GM23248 (cell line): ENCODE results near the gene TMEM169. TPM values are rescaled to one million over a fixed set of nuclear protein-coding genes. Genes with fewer than 3 reads are reported as not detected.
A peak's percentile ranks its signal among the peaks of the same experiment; 100 is the strongest.
"Not testable (repeated sequence)": the region's sequence is repeated elsewhere in the genome, so short reads cannot be mapped to it uniquely, and the experiment has no call there.

Experiments
- DNase-seq: peaks from one replicate; pipeline ENCODE4 v3.0.0-alpha.2; 2015
- H2AFZ ChIP-seq: fragments of 200-600 bp; sonication (generic); 2 replicates; pipeline ENCODE4 v1.6.1; 2016; ENCODE audit warnings: antibody characterized with exemption
- H3F3A ChIP-seq: fragments of 200-600 bp; sonication (generic); 2 replicates; pipeline ENCODE4 v1.6.1; 2016; ENCODE audit warnings: mild to moderate bottlenecking, antibody characterized with exemption, mixed run types; ENCODE audit not compliant: insufficient read depth
- H3K27ac ChIP-seq: fragments of 200-600 bp; sonication (generic); 2 replicates; pipeline ENCODE4 v1.5.1; 2016; ENCODE audit warnings: mild to moderate bottlenecking
- H3K27me3 ChIP-seq: fragments of 200-600 bp; sonication (generic); replicated peaks from 2 replicates; pipeline ENCODE4 v1.6.1; 2016; ENCODE audit warnings: mild to moderate bottlenecking; ENCODE audit not compliant: insufficient read depth
- H3K36me3 ChIP-seq: fragments of 200-600 bp; sonication (generic); 2 replicates; pipeline ENCODE4 v1.6.1; 2016; ENCODE audit warnings: low read depth, mild to moderate bottlenecking
- H3K4me1 ChIP-seq: fragments of 200-600 bp; sonication (generic); 2 replicates; pipeline ENCODE4 v1.6.1; 2016; ENCODE audit warnings: mild to moderate bottlenecking; ENCODE audit not compliant: insufficient read depth
- H3K4me2 ChIP-seq: fragments of 200-600 bp; sonication (generic); one replicate; pipeline ENCODE4 v1.6.1; 2016; ENCODE audit warnings: mild to moderate bottlenecking; ENCODE audit not compliant: unreplicated experiment
- H3K4me3 ChIP-seq: fragments of 200-600 bp; sonication (generic); 2 replicates; pipeline ENCODE4 v1.5.1; 2016; ENCODE audit warnings: mild to moderate bottlenecking
- H3K79me2 ChIP-seq: fragments of 200-600 bp; sonication (generic); 2 replicates; pipeline ENCODE4 v1.6.1; 2016; ENCODE audit warnings: mild to moderate bottlenecking; ENCODE audit not compliant: insufficient read depth
- H3K9ac ChIP-seq: fragments of 200-600 bp; sonication (generic); 2 replicates; pipeline ENCODE4 v1.6.1; 2016; ENCODE audit warnings: mild to moderate bottlenecking
- H3K9me2 ChIP-seq: fragments of 200-600 bp; sonication (generic); 2 replicates; pipeline ENCODE4 v1.6.1; 2016; ENCODE audit warnings: mixed run types, mild to moderate bottlenecking, moderate library complexity; ENCODE audit not compliant: insufficient read depth
- H3K9me3 ChIP-seq: fragments of 200-600 bp; sonication (generic); one replicate; pipeline ENCODE4 v1.6.1; 2017; ENCODE audit warnings: low read depth
- H4K20me1 ChIP-seq: fragments of 200-600 bp; sonication (generic); 2 replicates; pipeline ENCODE4 v1.6.0; 2016; ENCODE audit not compliant: insufficient read depth
- EZH2 ChIP-seq: fragments of 200-600 bp; sonication (generic); IDR thresholded peaks from 2 replicates; pipeline ENCODE4 v1.6.1; 2018; ENCODE audit warnings: antibody characterized with exemption, mild to moderate bottlenecking; ENCODE audit not compliant: insufficient read depth, poor library complexity, severe bottlenecking
- EZH2phosphoT487 ChIP-seq: fragments of 200-600 bp; sonication (generic); IDR thresholded peaks from 2 replicates; pipeline ENCODE4 v1.6.1; 2018; ENCODE audit warnings: antibody characterized with exemption, moderate library complexity, mild to moderate bottlenecking, low read depth; ENCODE audit not compliant: insufficient read depth
- WGBS, 2 experiments: methylation state at CpG; one replicate each; pipeline ENCODE4 v1.1.6; 2015 to 2017; ENCODE audit warnings: low lambda C conversion rate in 2 of 2, low coverage in 1 of 2; ENCODE audit errors: missing lambda C conversion rate in 2 of 2; 5-methylcytosine and 5-hydroxymethylcytosine counted together
- in situ Hi-C: fragments of 300-500 bp; cut with MboI; formaldehyde crosslinking; loops from 2 replicates; pipeline ENCODE4 v1.15.0; 2020
- polyA plus RNA-seq: library from polyadenylated mRNA; unstranded; fragments of >200 nt; fragmentation: Nextera tagmentation; extraction: Ambion mirVana; gene quantifications from 2 replicates; pipeline ENCODE4 v1.2.1, GENCODE V29; 2016
- total RNA-seq: library from RNA; depleted of rRNA; stranded (reverse); fragments of >200 nt; shearing (Covaris generic); gene quantifications from 2 replicates; pipeline ENCODE4 v1.2.3, GENCODE V29; 2014

The TMEM169 gene
- total and polyA plus RNA-seq, 2 experiments from 2014 or later = under 0.01 to 0.11 TPM

DNA sequence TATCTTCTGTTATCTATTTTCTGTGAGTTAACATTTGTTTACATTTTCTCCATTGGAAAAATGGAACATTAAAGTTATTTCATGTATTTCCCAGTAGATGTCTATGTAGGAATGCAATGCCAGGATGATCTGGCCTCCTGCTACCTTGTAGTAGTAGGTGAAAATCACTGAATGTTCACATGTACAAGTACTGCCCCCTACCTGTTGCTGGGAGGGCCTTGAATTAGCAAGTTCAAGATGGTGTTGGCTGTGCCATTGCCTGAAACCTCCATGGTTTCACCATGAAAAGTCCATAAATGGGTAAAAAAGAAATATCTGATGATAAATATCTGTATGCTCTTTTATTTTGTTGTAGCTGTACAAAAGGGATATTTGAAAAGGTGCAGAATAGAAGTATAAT is 58.2 kb downstream of the TMEM169 start:
- H3K79me2 ChIP-seq = peaks cover 69% of the 10 kb centered on the region
- H4K20me1 ChIP-seq = no peaks in the 10 kb centered on the region

DNA sequence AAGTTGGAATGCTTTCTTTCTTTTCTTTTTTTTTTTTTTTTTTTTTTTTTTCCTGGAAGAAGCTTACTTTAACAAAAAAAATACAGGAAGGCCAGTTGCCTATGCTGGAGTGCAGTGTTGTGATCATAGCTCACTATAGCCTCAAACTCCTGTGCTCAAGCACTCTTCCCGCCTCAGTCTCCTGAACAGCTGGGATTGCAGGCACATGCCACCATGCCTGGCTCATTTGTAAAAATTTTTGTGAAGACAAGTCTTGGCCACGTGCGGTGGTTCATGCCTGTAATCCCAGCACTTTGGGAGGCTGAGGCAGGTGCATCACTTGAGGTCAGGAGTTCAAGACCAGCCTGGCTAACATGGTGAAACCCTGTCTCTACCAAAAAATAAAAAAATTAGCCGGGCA is 59.8 kb downstream of the TMEM169 start:
- H3K79me2 ChIP-seq = peaks cover 70% of the 10 kb centered on the region

More for the DNA sequence above, 58.2 kb downstream of the TMEM169 start:
- in situ Hi-C loops = no loop called here
- no peak overlapping the region for H2AFZ ChIP-seq
- no peak for TF ChIP-seq EZH2
- no peak for TF ChIP-seq EZH2phosphoT487
- peaks cover 11% of the 10 kb centered on the region for H3K4me1 ChIP-seq
- peaks cover 28% of the 10 kb centered on the region for H3F3A ChIP-seq
- H3K27ac ChIP-seq = no peak overlapping the region
- H3K9me3 ChIP-seq = no peaks in the 10 kb centered on the region
- no peaks in the 10 kb centered on the region for H3K27me3 ChIP-seq
- H3K4me3 ChIP-seq = no peak overlapping the region
- DNase-seq = peak; percentile 26
- no peak overlapping the region for H3K4me2 ChIP-seq
- H3K9ac ChIP-seq = no peak overlapping the region
- H3K36me3 ChIP-seq = peaks cover 89% of the 10 kb centered on the region
- H3K9me2 ChIP-seq = no peaks in the 10 kb centered on the region

DNA sequence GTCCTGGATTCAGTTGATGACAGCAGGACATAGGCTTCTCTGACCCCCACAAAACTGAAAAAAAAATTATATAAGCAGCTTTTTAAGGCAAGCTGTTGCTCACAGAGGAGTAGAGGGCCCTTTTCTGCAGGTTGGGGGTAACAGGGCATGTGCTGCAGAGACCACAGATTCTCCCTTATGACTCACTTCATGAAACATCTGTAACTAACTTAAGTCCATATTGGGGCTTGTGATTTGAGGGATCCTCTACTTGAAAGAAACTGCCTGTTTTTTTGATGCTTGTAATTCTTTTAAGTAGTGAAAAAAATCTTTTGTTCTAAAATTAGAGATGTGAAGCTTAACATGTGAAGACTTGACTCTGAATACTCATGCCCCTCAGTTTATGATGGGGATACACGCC is 60.8 kb downstream of the TMEM169 start:
- Histone ChIP-seq H3K9ac (no peak overlapping the region), H4K20me1 (no peaks in the 10 kb centered on the region), H3K4me2 (no peak overlapping the region), H2AFZ (no peak overlapping the region), H3K79me2 (peaks cover 75% of the 10 kb centered on the region), H3F3A (peaks cover 38% of the 10 kb centered on the region), H3K4me3 (no peak overlapping the region), H3K27me3 (no peaks in the 10 kb centered on the region), H3K9me2 (no peaks in the 10 kb centered on the region), H3K27ac (peak overlapping the region; percentile 16; the same call in 1 of the 2 replicates), H3K9me3 (no peaks in the 10 kb centered on the region), H3K4me1 (peaks cover 11% of the 10 kb centered on the region), H3K36me3 (peaks cover 77% of the 10 kb centered on the region)
- TF ChIP-seq EZH2phosphoT487 = no peak
- no peak for TF ChIP-seq EZH2
- WGBS, 2 experiments = 100% methylated on average over 1 of the region's 1 CpG
- in situ Hi-C loops = no loop called here
- DNase-seq = peak; percentile 69

More for the DNA sequence above, 59.8 kb downstream of the TMEM169 start:
- H2AFZ ChIP-seq, H4K20me1 ChIP-seq, H3K4me2 ChIP-seq, H3K4me3 ChIP-seq, H3K9ac ChIP-seq, in situ Hi-C loops, H3K9me2 ChIP-seq, H3K27ac ChIP-seq, DNase-seq, H3K9me3 ChIP-seq, H3K27me3 ChIP-seq: not testable (repeated sequence)
- WGBS, 2 experiments = 96 to 99% methylated on average over 4 of the region's 4 CpGs
- Histone ChIP-seq H3F3A (peaks cover 36% of the 10 kb centered on the region), H3K4me1 (peaks cover 11% of the 10 kb centered on the region), H3K36me3 (peaks cover 87% of the 10 kb centered on the region)

DNA sequence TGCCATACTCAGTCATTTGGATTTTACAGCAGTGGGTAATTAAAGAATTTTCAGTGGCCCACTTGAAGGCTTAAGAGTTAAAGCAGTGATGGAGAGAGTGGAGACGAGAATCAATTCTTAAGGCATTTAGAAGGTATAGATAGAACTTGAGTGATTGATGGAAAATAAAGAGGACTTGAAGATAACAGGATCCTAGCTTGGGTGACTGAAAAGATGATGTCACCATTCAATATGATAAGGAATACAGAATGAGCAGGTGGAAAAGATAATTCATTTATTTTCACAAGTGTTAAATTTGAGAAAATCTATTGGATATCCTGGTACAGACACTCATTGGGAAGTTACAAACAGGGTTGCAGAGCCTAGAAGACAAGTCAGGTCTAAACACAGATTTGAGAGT is 62.7 kb downstream of the TMEM169 start:
- Histone ChIP-seq H3F3A (peaks cover 43% of the 10 kb centered on the region), H2AFZ (no peak overlapping the region), H3K36me3 (peaks cover 75% of the 10 kb centered on the region), H3K9me2 (no peaks in the 10 kb centered on the region), H3K27me3 (no peaks in the 10 kb centered on the region), H3K4me1 (peaks cover 13% of the 10 kb centered on the region), H3K9me3 (no peaks in the 10 kb centered on the region), H3K4me2 (no peak overlapping the region), H3K9ac (no peak overlapping the region), H4K20me1 (no peaks in the 10 kb centered on the region), H3K27ac (no peak overlapping the region), H3K79me2 (peaks cover 76% of the 10 kb centered on the region), H3K4me3 (no peak overlapping the region)
- WGBS, 2 experiments = 96 to 97% methylated on average over 1 of the region's 1 CpG
- TF ChIP-seq EZH2phosphoT487 (no peak), EZH2 (no peak)
- in situ Hi-C loops = no loop called here
- no peak for DNase-seq

DNA sequence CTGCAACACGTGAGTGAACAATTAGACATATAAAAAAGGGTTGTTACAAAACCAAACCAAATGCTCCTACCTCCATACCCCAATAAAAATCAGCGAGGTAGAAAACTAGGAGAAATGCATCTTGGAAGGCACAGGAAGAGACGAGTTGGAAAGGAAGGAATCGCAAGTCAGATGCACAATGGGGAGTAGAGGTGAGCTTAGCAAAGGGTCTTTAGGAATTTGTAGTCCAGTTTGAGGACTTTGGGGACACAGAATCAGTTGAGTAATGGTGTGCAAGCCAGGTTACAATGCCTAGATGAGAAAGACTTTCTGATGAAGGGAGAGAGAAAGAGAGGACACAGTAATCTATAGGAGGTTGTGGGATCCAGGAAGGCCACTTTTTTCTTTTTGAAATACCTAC is 63.1 kb downstream of the TMEM169 start:
- no peaks in the 10 kb centered on the region for H4K20me1 ChIP-seq
- H3K36me3 ChIP-seq = peaks cover 75% of the 10 kb centered on the region
- no peaks in the 10 kb centered on the region for H3K27me3 ChIP-seq
- H2AFZ ChIP-seq = no peak overlapping the region
- 89 to 93% methylated on average over 4 of the region's 4 CpGs for WGBS, 2 experiments
- no peaks in the 10 kb centered on the region for H3K9me3 ChIP-seq
- H3K4me3 ChIP-seq = no peak overlapping the region
- H3F3A ChIP-seq = peaks cover 43% of the 10 kb centered on the region
- H3K4me2 ChIP-seq = no peak overlapping the region
- H3K79me2 ChIP-seq = peaks cover 76% of the 10 kb centered on the region
- peaks cover 18% of the 10 kb centered on the region for H3K4me1 ChIP-seq
- no peak overlapping the region for H3K9ac ChIP-seq
- H3K9me2 ChIP-seq = no peaks in the 10 kb centered on the region
- no peak overlapping the region for H3K27ac ChIP-seq
- in situ Hi-C loops = no loop called here
- TF ChIP-seq EZH2phosphoT487 = no peak
- no peak for DNase-seq
